ENCODE results near the gene UTP4.

Gene UTP4

DNA sequence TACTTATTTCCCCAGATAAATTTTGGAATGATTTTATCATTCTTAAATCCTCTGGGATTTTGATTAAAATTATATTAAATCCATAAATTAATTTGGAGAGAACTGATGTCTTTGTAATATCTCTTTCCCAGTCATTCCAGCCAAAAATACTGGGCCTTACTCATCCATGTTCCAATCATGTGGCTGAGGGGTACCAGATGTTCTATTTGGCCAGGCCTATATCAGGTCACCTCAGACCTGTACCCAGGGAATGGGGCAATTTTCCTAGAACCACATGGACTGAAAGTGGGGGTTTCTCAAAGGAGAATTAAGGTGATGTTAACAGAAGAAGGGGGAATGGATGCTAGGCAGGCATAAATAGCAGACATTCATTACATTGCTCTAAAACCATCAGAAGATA lies 62.0 kb downstream of the UTP4 start:
- TF ChIP-seq, protein P1, sequence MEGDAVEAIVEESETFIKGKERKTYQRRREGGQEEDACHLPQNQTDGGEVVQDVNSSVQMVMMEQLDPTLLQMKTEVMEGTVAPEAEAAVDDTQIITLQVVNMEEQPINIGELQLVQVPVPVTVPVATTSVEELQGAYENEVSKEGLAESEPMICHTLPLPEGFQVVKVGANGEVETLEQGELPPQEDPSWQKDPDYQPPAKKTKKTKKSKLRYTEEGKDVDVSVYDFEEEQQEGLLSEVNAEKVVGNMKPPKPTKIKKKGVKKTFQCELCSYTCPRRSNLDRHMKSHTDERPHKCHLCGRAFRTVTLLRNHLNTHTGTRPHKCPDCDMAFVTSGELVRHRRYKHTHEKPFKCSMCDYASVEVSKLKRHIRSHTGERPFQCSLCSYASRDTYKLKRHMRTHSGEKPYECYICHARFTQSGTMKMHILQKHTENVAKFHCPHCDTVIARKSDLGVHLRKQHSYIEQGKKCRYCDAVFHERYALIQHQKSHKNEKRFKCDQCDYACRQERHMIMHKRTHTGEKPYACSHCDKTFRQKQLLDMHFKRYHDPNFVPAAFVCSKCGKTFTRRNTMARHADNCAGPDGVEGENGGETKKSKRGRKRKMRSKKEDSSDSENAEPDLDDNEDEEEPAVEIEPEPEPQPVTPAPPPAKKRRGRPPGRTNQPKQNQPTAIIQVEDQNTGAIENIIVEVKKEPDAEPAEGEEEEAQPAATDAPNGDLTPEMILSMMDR (IDR thresholded peaks at IDR 0.05; ENCODE audit: low read depth, low read length): no peak
- no peak for DNase-seq
- no peak overlapping the region for H3K4me3 ChIP-seq (ENCODE audit: low read depth, low read length)

GRCh38 chr16:69195369-69196029 lies 63.0 kb downstream of the UTP4 start:
- Histone ChIP-seq H3K9me3 (ENCODE audit: severe bottlenecking) (no peaks in the 10 kb centered on the region), H3K4me3 (ENCODE audit: low read depth, low read length) (no peak overlapping the region), H3K27me3 (ENCODE audit: insufficient read depth, low read depth, severe bottlenecking) (no peaks in the 10 kb centered on the region), H3K36me3 (no peaks in the 10 kb centered on the region), H3K27ac (no peak overlapping the region)
- DNase-seq: no peak
- TF ChIP-seq, protein P1 (IDR thresholded peaks at IDR 0.05; ENCODE audit: low read depth, low read length): no peak

More for the DNA sequence above, 62.0 kb downstream of the UTP4 start:
- Histone ChIP-seq H3K36me3 (peaks cover 3% of the 10 kb centered on the region; the same call in 1 of the 2 replicates), H3K9me3 (ENCODE audit: severe bottlenecking) (no peaks in the 10 kb centered on the region), H3K27ac (no peak overlapping the region), H3K27me3 (ENCODE audit: insufficient read depth, low read depth, severe bottlenecking) (no peaks in the 10 kb centered on the region)

DNA sequence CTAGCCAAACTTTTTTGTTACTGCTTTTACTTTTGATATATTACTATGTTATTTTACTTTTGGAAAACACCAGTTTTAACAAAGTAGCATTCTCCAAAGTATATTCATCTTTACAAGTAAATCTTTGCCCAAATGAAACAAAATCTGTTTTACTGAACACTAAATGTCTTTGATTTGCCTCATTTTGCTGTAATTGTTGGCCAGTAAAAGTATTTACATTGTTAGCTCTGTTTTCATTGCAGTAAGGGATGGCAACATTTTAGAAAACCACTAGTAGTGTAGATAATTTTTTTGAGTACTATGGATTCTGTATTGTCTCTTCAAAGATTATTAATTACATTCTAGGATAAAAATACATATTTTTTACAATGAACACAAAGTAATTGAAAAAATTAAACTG lies 65.1 kb downstream of the UTP4 start:
- no peaks in the 10 kb centered on the region for H3K9me3 ChIP-seq (ENCODE audit: severe bottlenecking)
- no peak for DNase-seq
- no peak overlapping the region for H3K27ac ChIP-seq
- no peak overlapping the region for H3K4me3 ChIP-seq (ENCODE audit: low read depth, low read length)
- TF ChIP-seq, protein P1 (IDR thresholded peaks at IDR 0.05; ENCODE audit: low read depth, low read length): no peak
- no peaks in the 10 kb centered on the region for H3K36me3 ChIP-seq
- no peaks in the 10 kb centered on the region for H3K27me3 ChIP-seq (ENCODE audit: insufficient read depth, low read depth, severe bottlenecking)

- Histone ChIP-seq H3K9me3 (ENCODE audit: severe bottlenecking) (no peaks in the 10 kb centered on the region), H3K27ac (no peak overlapping the region), H3K4me3 (ENCODE audit: low read depth, low read length) (no peak overlapping the region), H3K36me3 (no peaks in the 10 kb centered on the region; the same call in 1 of the 2 replicates), H3K27me3 (ENCODE audit: insufficient read depth, low read depth, severe bottlenecking) (no peaks in the 10 kb centered on the region)
- TF ChIP-seq, protein P1 (IDR thresholded peaks at IDR 0.05; ENCODE audit: low read depth, low read length): no peak
- no peak for DNase-seq
These were observed 66.9 kb downstream of the UTP4 start for GRCh38 chr16:69199382-69199781.

DNA sequence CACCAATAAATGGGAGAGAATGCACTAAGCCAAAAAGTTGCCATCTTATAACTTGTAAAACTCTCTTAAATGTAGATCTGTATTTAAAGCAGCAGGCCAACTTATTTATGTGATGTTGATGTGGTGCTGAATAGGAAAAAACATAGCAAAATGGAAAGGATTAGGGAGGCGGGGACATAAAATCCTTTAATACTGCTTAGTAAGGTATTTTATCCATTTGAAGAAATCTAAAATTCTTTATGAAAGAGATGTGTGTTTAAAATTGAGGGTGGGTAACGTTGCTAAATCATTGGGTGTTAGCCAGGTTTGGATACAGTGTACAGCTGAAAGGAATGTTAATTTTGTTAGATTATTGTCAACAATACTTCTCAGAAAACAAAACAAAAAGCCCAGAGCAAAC lies 68.8 kb downstream of the UTP4 start:
- no peak overlapping the region for H3K4me3 ChIP-seq (ENCODE audit: low read depth, low read length)
- no peaks in the 10 kb centered on the region for H3K9me3 ChIP-seq (ENCODE audit: severe bottlenecking)
- no peak for DNase-seq
- TF ChIP-seq, protein P1 (IDR thresholded peaks at IDR 0.05; ENCODE audit: low read depth, low read length): no peak
- no peaks in the 10 kb centered on the region; the same call in 1 of the 2 replicates for H3K36me3 ChIP-seq
- H3K27me3 ChIP-seq (ENCODE audit: insufficient read depth, low read depth, severe bottlenecking): no peaks in the 10 kb centered on the region
- H3K27ac ChIP-seq: no peak overlapping the region

DNA sequence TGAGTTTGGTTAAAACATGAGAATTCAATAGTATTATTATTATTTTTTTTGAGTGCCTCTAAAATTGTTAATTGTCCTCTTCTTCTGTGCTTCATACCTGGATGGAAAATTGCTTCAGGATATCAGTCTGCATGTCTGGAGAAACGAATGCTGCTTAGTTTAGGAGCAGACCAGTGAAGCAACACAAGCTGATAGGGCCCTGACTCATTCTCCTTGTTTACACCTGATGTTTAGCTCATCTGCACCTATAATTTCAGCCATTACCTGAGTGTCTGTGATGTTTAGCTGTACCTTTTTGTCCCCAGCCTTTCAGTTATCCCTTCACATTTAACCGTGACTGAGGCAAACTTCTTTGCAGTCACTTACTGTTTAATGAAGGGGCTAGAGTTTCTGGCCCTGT lies 69.3 kb downstream of the UTP4 start:
- no peak overlapping the region for H3K4me3 ChIP-seq (ENCODE audit: low read depth, low read length)
- DNase-seq: no peak
- no peaks in the 10 kb centered on the region for H3K9me3 ChIP-seq (ENCODE audit: severe bottlenecking)
- H3K36me3 ChIP-seq: no peaks in the 10 kb centered on the region; the same call in 1 of the 2 replicates
- no peaks in the 10 kb centered on the region for H3K27me3 ChIP-seq (ENCODE audit: insufficient read depth, low read depth, severe bottlenecking)
- no peak overlapping the region for H3K27ac ChIP-seq
- TF ChIP-seq, protein P1 (IDR thresholded peaks at IDR 0.05; ENCODE audit: low read depth, low read length): no peak
